Measurements from ENCODE around the gene KAT6B.

KAT6B gene

DNA sequence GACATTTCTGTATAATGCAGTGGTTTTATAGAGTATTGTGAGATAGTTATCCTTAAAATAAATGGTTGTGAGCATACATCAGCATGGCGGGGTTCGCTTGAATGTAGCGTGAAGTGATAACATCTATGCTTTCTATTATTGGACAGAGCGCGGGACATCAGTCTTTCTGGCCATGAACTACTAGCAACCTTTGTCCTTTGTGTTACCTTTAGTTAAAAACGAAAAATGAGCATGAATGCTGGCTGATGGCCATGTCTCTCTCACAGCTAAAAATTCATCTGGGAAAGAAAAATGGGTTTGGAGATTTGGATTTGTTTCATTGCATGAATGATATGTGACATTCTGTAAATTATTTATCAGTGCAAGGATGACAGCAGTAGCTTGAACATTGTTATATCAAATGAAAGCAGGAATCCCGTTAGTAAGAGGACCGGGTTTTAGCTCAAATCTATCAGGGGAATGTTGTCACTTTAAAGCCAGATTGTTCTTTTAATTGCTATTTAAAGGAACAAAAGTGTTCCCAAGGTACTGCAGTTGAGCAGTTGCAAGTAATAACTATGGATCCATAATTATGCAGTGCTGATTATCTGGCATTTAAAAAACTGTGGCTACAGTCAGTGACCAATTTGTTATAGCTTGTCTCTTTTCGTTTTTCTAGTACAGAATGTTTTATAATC, 131.0 kb downstream of the KAT6B start:
- DNase-seq = no peak

DNA sequence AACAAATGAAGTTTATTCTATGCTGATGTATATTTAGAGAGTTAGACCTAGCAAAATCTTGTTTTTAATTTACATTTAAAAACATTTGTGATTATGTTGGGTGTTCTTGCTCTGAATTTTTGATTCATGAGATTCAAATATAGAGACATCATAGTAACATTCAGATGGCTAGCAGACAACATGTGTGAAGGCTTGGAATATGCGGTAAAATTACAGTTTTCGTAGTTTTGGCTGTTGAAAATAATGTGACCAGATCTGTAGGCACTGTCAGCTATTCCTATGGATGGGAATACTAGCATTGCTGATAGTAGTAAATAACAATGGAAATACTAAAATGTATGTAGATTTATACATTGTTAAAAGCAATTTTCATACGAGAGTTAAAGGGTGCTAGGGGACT, 131.9 kb downstream of the KAT6B start:
- no peak for DNase-seq

DNA sequence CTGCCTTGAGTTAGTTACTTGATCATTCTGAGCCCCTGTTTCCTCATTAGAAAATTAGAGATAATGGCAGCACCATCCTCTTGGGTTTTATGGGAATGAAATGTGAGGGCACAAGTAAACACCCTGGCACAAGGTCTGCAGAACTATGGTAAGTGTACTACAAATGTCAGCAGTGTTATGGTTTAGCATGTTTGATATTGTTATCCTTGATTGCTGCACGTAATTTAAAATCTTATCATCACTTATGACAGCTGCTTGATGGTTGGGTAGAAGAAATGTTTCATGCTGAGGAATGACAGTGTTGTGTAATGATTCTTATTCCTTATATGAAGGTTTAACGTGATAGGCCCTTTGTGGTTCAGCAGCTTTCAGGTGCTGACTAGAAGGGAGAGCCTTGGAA, 134.3 kb downstream of the KAT6B start:
- DNase-seq = no peak

DNA sequence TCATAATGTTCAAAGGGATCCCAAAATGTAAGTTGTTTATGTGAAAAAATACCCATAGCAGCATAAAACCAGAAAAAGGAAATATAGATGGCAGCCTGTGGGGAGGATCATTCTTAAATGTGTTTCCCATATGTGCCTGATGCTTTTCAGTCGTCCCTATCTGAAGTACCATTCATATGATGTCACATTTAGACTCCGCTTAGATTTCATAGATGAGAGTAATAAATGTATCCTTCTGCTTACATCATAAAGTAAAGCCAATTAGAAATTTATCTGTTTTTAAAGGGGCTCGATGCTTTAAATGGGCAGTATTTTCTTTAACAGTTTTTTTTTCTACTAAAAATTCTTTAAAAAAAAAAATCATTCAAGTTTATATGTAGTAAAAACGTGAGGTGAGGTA, 136.1 kb downstream of the KAT6B start:
- no peak for DNase-seq

DNA sequence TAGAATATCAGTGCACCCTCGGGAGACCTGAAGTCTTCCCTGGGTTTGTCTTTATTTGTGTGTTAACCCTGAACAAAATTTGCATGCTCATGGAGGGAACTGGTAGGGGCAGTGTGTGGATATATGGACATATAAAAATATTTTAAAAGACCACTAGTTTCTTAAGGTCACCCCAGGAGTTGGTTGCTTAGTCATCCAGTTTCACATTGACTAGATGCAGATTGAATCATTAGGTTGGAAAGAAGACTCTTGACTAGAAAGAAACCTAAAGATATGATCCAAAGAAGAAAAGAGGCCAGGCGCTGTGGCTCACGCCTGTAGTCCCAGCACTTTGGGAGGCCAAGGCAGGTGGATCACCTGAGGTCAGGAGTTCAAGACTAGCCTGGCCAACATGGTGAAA, 137.1 kb downstream of the KAT6B start:
- no peak for DNase-seq

DNA sequence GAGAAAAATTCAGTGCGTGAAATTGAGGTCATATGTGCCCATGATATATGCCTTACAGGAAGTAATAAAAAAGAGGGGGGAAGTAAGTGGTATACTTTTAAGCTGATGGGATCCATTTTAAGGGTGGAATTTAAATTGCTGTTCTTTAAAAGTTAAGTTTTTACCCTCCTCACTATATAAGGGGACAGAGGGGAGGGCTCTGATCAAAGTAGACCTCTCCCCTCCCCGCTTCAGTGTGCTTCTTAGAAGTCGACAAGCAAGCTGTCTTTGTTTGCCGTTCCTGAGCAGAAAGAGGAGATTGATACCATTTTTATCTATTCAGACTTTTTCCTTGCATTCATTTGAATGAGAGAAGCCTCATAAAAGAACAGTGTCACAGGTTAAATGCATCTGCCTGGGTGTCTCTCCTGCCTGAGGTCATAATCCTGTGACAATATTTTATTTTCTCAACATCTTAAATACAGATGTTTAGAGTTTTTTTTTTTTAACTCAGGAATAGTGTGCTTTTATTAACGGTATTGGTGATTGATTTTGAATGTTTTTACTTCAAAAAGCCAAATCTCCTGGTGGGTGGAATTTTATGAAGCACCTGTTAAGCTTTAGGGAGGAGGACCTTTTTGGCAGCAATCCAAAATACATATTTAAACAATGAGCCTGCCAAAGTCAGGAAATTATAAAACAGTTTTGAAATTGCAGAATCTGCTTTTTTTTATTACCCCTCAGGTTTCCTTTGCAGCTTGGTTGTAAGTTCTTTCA, 141.7 kb downstream of the KAT6B start:
- no peak for DNase-seq

DNA sequence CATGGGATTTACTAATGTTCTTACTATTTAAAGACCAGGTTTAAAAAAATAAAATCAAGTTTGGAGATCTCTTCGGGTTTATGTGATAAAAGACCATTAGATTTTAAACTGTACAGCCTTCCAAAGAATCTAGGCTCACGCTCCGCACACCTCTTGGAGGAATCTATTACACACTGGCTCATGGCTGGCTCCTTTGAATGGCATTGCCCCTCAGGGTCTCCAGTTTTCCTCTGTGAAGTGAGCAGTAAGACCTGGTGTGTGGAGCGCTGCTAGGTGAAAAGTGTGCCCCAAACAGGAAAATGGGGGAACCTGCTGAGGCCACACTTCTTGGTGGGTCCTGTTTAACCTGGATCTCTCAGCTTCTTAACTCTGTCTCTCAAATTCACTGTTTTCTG, 142.3 kb downstream of the KAT6B start:
- DNase-seq = no peak

DNA sequence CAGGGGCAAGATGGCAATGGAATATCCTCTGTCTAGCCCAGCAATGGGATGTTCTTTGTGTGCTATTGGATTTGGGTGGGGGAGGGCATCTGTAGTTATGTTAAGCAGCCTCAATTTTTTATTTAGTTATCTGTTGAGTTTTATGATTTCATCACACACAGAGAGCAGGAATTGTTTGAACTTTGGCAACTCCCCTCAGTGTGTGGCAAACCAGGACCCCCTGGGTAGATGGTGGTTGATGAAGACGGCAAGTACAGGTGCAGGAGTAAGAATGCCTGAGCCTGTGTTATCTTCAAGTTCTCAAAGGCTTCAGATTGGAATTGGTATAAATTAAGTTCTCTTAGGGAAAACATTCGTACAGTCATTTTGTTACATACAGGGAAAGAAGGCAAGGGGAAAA, 142.7 kb downstream of the KAT6B start:
- DNase-seq = no peak

DNA sequence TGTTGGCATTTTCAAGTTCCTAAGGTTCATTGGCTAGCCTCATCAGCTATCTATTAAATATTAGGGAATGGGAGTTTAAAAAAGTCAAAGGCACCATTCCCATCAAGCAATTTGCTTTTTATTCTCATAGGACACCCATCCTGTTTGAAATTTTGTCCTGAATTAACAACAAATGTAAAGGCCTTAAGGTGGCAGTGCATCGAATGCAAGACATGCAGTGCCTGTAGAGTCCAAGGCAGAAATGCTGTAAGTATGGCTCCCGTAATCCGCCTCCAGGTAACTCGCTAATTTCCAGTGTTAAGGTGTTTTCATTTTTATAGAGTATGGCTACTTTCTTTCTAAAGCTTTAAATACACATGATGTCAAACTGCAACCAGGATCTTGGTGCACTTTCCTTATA, 143.1 kb downstream of the KAT6B start:
- DNase-seq = no peak

DNA sequence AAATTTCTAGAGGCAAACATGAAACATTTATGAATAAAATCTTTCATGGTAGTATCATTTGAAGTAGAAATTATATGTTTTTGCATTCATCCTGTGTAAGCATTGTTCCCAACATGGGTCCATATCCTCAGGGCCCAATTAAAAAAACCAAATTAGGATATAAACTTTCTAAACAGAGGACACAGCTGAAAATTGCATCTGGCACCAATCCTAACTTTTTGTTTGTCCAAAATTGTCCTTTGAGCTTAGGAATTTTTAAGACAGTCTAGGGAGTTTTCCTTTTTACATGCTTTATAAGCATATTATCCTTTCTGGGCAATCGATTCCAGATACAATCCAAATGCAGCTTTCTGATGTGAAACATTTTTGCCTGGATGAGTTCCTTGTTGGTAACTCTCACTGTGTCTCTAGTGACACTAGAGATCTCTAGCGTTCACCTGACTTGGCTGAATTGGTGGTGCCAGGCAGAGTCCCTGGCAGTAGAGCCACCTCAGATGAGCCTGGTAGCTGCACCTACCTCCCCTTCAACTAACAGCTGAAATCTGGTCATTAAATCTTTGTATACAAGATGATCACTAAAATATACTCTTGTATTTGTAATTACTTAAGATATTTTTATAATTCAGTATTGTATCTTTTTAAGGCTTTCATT, 147.5 kb downstream of the KAT6B start:
- no peak for DNase-seq

DNA sequence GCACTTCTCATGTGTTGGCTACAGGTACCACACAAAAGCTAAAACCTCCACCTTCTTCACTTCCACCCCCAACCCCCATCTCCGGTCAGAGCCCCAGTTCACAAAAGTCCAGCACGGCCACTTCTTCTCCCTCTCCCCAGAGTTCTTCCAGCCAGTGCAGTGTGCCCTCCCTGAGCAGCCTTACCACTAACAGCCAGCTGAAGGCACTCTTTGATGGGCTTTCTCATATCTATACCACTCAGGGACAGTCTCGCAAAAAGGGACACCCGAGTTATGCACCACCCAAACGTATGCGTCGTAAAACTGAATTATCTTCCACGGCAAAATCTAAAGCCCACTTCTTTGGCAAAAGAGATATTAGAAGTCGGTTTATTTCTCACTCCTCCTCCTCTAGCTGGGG, 149.4 kb downstream of the KAT6B start:
- DNase-seq = no peak

DNA sequence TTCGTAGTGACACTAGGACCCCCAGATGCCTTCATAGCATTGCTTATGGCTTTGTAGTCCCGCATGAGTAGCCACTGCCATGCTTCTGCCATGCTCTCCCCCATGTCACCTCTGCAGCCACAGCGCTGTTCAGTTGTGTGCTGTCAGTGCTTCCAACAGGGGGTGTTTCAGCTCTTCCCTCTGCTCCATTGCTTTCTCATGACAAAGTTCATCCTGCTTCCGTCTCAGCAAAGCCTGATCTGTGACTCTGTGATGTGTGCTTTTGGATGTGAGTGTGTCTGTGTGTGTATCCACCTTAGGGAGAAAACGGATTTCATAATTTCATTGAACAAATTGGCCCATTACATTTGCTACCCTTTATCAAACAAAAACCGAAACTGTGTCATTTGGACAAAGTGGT, 150.2 kb downstream of the KAT6B start:
- DNase-seq = no peak

DNA sequence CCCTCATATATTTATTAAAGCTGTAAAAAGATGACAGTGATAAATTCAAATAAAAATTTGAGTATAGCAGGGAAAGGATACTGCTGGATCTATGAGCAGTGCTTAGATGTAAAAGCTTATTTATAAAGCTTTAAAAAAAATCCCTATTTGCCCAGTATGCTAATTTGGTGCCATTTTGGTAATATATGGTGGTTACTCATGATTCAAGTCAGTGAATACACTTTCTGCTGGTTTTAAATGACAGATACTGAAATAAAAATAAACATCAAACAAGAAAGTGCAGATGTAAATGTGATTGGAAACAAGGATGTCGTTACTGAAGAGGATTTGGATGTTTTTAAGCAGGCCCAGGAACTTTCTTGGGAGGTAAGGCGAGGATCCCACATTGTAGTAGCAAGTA, 150.7 kb downstream of the KAT6B start:
- DNase-seq = no peak

DNA sequence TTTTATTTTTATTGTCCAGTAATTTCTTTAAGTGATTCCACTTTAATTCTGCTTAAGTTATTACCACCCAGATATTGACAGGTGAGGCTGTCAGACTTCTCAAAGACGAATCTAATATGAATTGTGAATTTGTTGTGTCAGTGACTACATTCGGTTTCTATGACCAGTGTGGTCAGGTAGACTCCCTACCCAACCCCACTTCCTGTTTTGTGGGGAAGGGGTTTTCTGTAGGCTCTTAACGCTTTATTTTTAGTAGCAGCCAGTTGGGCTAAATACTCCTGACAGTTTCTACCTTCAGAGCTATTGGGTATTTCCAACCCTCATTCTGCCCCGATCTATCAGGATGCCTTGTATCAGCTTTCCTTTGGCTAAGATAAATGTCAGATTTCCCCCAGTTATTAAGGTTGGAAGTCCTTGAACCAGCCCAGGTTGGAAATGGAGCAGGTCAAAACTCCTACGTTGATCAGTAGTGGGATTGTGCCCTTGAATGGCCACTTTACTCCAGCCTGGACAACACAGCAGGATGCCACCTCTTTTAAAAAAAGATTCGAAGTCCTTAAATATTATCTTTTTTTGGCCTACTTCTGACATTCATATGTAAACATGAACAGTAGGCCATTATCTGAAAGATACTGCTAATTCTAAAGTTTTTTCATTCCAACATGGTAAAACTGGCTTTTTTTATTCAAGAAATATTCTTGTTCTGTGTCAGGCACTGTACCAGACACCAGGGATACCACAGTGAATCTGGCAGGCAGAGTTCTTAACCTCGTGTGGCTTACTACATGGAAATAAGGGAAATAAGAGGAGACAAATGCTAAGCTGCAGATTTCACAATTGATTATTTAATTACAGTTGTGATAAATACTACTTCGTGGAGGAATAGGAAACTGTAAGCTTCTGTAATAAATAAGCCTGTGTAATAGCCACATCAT, 151.8 kb downstream of the KAT6B start:
- no peak for DNase-seq

DNA sequence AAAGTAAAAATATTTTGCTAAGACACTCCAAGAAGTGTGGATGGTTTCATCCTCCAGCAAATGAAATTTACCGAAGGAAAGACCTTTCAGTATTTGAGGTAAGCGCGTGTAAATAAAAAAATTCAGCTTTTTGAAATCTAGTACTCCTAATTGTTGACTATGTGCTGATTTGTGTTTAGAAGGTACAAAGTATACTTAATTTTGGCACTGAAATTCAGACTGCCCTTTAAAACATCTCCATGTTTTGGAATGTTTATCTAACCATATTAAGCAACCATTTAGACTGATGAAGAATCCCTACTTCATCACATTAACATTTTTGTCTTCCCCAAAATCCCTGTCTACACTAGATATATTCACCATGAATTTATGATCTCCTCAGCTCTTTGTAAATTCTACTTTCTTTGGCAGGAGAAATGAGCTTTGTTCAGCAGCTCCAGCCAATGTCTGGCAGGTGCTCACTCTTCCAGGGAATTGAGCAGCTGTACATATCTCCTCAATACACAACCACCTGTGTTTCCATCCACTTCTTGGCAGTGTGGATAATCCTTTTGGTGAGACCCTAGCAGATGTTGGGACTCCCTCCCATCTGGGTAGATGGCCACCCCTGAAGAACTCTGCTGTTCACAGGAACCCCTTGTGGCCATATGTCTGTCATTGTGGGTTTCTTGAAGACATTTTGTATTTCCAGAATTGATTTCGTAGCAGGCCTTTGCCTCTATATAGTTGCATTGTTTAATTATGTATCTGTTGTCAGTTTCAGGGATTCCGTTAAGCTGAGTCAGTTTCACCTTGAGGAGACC, 155.6 kb downstream of the KAT6B start:
- DNase-seq = no peak

DNA sequence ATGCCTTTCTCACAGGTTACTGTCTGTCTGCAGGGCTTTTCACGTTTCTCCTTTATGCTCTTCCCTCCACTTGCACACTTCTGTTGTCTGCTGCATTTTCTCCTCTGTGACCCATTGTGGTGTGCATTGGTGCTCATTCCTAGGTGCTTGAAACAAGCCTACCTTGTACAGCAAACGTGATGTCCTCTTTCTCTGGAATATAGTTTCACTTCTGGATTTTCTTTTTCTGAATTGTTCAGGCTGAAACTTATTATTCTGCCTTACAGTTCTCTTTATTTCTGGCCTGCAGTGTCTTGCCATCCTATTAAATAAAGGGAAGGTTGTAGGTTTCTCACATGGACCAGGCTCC, 156.2 kb downstream of the KAT6B start:
- DNase-seq = no peak

DNA sequence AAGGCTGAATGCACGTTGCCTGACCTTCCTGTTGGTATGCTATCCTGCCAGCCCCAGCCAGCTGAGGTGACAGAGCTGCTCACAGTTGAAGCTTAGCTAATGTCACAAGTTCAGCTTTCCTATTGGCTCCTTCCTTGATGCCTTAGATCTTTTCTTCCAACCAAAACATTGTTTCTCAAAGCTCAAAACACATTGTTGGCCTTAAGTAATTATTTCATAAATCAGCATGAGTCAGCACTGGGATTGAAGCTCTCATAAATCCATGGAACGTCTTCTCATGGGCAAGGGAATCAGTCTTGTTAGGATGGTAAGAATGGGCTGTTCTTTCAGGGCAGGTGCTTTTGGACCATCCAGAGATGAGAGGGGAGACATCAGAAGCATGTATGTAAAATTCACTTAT, 157.0 kb downstream of the KAT6B start:
- DNase-seq = no peak

DNA sequence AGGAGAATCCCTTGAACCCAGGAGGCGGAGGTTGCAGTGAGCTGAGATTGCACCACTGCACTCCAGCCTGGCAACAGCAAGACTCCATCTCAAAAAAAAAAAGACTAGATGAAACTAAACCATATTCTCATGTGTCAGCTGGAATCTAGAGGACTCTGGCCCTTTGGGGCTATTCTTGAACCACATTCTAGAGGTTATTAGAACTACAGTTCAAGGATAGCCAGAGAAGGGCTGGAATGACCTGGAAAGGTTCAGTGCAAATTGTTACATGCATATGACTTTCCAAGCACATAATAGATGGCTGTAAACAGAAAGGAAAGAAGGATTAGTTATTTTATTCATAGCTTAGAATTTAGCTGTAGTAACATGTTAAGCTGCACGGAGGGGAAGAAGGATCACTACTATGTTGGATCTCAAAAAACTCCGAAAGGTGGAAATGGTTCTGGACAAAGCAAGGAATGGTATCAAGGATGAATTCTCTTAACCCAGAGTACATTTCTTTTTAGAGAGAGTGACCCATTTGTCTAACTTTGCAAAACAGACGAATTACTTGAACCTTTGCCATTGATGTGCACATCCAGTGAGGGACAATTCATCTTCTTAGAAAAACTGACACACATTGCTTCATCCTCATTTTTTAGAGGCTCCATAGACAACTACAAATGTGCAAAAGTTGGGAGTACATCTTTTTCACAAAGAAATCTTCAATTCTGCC, 161.1 kb downstream of the KAT6B start:
- DNase-seq = no peak

DNA sequence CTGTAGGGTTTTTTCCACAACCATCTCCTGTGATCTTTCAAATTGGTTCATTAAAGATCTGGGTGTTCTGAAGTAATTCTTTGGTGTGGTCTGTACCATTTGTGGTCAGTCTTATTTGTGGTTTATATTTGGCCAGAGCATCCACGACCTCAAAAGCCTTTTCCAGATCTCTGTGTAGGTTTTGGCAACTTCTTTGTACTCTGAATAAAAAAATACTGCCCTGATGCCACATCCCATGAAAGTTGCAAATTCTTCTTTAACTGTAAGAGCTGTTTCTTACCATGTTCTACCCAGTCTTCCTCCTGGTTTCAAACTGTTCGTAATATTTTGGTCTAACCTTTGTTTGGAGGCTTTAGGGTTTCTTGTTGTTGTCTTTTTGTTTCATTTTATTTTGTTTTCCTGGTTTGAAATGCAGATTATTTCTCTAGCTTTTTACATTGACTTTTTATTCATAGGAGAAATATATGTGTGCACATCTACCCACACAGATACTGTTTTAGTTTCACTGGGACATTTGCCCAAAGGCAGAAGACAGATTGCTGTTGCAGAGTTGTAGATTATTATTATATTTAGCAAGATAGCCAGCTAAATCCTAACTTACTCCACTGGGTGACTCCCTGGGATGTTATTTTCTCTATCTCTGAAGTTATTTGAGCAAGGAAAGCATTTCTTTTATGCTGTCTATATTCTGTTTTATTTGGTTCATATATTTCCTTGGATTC, 161.8 kb downstream of the KAT6B start:
- DNase-seq = no peak

DNA sequence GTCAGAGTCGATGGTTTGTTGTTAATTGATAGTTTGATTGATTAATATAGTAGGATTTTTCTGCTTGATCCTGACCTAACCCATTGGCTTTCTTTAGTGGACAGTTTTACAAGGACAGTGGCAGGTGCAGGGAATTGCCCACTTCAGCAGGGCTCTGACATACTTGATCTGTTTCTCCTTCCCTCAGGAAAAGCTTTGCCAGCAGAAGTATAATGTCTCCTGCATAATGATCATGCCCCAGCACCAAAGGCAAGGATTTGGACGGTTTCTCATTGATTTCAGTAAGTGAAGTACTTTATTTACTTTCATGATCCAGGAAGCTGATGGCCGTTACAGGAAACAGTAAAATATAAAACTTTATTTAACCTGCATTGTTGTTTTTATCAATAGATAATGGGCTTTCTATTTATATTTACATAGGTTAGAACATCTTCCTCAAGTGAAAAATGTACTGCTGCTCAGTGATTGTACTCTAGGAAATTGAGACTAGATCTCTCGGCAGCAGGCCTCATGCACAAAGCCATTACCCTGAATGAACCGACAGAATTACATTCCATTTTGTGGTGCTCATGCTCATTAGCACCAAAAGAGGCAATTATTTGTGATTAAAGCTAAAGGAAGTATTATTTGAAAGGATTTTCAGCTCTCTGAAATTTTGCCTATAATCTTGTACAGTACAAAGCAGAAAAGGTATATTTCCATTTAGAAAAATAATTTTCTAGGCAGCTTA, 162.6 kb downstream of the KAT6B start:
- DNase-seq = no peak

Data from activated CD8-positive, alpha-beta memory T cell treated with anti-CD3 and anti-CD28 coated beads, Interleukin-2, amount 50 U/mL, for 4 hours (primary cell).